ENCODE results near the gene TMEM144.

TMEM144 gene

DNA sequence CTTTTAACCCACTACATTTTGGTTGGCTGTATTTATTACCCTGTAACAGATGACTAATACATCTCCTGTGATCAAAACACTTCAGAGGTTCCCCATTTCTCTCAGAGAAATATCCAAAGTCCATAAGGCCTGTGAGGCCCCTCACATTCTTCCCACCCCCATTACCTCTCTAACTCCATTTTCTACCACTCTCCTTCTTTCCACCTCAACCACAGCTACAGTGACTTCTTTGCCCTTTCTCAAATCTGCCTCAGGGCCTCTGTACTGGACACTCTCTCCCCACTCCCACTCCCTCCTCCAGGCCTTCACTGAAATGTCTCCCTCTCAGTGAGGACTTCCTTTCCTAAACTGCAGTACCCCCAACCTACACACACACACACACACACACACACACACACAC is 8.4 kb upstream of the TMEM144 start:
- H3K4me3 ChIP-seq (ENCODE audit: low read depth, low read length): no peak overlapping the region
- DNase-seq (ENCODE audit: low read depth): no peak
- TF ChIP-seq, protein P1, sequence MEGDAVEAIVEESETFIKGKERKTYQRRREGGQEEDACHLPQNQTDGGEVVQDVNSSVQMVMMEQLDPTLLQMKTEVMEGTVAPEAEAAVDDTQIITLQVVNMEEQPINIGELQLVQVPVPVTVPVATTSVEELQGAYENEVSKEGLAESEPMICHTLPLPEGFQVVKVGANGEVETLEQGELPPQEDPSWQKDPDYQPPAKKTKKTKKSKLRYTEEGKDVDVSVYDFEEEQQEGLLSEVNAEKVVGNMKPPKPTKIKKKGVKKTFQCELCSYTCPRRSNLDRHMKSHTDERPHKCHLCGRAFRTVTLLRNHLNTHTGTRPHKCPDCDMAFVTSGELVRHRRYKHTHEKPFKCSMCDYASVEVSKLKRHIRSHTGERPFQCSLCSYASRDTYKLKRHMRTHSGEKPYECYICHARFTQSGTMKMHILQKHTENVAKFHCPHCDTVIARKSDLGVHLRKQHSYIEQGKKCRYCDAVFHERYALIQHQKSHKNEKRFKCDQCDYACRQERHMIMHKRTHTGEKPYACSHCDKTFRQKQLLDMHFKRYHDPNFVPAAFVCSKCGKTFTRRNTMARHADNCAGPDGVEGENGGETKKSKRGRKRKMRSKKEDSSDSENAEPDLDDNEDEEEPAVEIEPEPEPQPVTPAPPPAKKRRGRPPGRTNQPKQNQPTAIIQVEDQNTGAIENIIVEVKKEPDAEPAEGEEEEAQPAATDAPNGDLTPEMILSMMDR (IDR thresholded peaks at IDR 0.05; ENCODE audit: insufficient read depth, low read depth, low read length, missing control alignments): no peak

DNA sequence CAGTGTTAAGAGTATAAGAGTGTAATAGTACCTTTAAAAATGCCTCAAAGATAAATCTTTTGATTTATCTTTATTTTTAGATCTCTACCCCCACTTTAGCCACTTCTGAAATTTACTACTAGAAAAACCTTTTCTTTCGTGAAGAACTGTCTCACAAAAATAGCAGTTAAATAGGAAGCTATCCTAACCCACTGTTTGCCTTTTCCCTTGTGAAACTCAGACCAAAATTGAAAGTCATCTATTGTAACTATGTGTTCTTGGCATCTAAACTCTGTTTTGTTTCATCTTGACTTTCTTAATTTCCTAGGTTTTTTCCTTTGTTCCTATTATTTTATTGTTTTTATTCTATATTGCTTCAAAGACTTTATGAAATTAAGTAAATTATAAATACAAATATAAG is 7.8 kb upstream of the TMEM144 start:
- TF ChIP-seq, protein P1 (IDR thresholded peaks at IDR 0.05; ENCODE audit: insufficient read depth, low read depth, low read length, missing control alignments): no peak
- H3K4me3 ChIP-seq (ENCODE audit: low read depth, low read length): no peak overlapping the region
- DNase-seq (ENCODE audit: low read depth): no peak

DNA sequence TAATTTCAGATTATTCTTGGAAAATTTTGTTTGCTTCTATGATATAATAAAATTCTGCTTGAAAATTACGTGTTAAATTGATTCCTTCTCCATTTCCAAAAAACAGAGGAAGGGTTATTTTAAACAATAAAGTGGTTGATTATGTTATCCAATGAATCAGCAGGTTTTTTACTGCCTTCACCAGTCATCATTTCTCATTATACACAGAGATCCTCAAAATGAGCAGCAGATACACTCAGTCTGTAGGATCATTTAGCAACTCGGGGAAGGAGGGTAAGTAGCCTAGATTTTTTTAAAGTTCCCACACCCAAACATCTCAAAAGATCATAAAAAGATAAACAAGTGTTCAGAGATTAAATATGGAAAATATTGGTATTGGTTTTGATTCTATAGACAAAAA is 6.8 kb upstream of the TMEM144 start:
- TF ChIP-seq, protein P1 (IDR thresholded peaks at IDR 0.05; ENCODE audit: insufficient read depth, low read depth, low read length, missing control alignments): no peak

DNA sequence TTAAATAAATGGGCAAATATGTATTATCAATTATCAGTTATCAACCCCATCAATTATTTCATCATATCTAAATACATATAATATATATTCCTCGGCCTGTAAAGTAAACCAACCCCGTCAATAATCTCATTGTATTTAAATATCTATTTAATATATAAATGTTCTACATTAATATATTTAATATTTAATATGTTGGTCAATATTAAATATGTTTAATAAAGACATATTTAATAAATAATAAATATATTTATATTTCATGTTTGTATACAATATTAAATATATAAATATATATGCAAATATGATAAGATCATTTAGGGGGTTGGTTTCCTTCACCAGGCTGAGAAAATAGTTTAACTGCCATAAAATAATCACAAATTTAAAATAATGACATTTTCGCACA is 6.4 kb upstream of the TMEM144 start:
- no peak for DNase-seq (ENCODE audit: low read depth)
- TF ChIP-seq, protein P1 (IDR thresholded peaks at IDR 0.05; ENCODE audit: insufficient read depth, low read depth, low read length, missing control alignments): no peak
- no peak overlapping the region for H3K4me3 ChIP-seq (ENCODE audit: low read depth, low read length)

More for the DNA sequence above, 6.8 kb upstream of the TMEM144 start:
- DNase-seq (ENCODE audit: low read depth): no peak
- no peak overlapping the region for H3K4me3 ChIP-seq (ENCODE audit: low read depth, low read length)

DNA sequence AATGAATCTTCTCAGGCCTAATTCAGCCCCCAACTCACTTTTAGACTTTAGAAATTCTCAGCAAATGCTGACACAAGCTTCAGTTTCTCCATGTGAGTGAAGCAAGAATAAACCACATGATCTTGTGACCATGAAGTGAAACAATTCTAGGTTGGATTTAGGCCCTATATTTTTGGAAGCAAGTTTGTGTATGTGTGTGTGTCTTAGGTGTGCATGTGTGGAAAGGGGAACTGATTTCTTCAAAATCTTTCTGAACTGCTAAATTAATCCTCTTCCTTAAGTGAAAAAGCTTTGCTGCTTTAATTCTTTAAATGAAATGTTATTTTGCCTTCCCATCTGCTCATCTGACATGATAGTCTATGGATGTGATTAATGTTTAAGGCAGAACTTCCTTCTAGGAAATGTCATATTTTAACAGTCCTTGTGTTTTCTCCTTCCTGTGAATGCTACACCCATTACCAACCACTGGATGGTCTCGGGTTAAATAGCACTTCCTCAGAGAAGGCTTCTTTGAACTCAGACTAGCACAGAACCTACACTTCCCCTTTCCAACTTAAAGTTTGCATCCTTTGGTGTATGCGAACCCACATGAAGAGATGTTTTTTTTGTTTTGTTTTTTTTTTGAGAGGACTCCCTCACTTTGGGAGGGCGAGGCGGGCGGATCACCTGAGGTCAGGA is 1.2 kb upstream of the TMEM144 start:
- no peak for DNase-seq (ENCODE audit: low read depth)
- H3K4me3 ChIP-seq (ENCODE audit: low read depth, low read length): no peak overlapping the region
- TF ChIP-seq, protein P1 (IDR thresholded peaks at IDR 0.05; ENCODE audit: insufficient read depth, low read depth, low read length, missing control alignments): no peak

DNA sequence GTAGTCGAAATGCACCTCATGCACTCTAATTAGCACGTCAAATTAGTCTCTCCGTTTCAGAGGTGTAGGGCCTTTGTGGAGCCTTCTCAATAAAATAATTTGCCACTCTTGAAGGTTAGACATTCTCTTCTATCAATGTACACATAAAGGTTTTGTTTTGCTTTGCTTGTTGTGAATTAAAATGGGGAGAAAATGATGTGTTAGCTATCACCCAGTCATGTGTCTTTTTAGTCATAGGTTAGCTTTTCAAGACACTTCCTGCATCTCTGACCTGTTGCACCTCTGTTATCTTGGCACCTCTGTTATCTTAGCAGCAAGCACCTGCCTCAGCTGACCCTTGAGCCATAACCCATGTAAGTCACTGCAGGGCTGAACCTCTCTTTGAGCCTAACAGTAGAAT is 936 bp downstream of the TMEM144 start:
- TF ChIP-seq, protein P1 (IDR thresholded peaks at IDR 0.05; ENCODE audit: insufficient read depth, low read depth, low read length, missing control alignments): no peak
- no peak overlapping the region for H3K4me3 ChIP-seq (ENCODE audit: low read depth, low read length)
- no peak for DNase-seq (ENCODE audit: low read depth)

DNA sequence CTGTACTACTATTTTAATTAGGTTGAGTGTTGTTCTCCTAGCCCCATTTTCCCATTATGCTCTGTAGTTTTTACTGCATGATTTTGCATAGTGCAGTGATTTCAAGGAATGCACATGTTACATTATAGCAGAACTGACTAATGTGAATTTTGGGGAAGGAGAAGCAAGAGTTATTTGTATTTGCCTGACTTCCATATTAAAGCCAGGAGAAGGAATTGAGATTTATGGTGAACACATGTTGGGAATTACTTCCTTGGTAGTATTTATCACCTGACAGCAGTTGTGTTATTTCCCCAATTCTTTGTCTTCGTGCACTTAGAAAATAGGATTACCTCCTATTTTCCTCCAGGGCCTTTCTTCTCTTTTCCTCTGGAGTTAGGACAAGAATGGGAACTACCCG is 3.2 kb downstream of the TMEM144 start:
- no peak overlapping the region for H3K4me3 ChIP-seq (ENCODE audit: low read depth, low read length)
- TF ChIP-seq, protein P1 (IDR thresholded peaks at IDR 0.05; ENCODE audit: insufficient read depth, low read depth, low read length, missing control alignments): no peak
- DNase-seq (ENCODE audit: low read depth): no peak
